GM12892 (cell line): Measurements from ENCODE around the gene CELF1. TPM values are rescaled to one million over a fixed set of nuclear protein-coding genes. Genes with fewer than 3 reads are reported as not detected.
A peak's percentile ranks its signal among the peaks of the same experiment; 100 is the strongest.

Experiments
- DNase-seq: peaks from one replicate; pipeline ENCODE4 v3.0.0; 2011; ENCODE audit not compliant: insufficient read length
- FAIRE-seq: peaks from 2 replicates; lab custom pipeline; 2011; peaks lifted over from hg19 to GRCh38; lab: Jason Lieb, UNC
- POLR2A ChIP-seq: IDR thresholded peaks from 2 replicates; pipeline ENCODE4 v1.6.1; 2011; ENCODE audit warnings: low read depth, low read length, control low read depth
- POLR2AphosphoS5 ChIP-seq: IDR thresholded peaks from 2 replicates; pipeline ENCODE4 v1.6.1; 2011; ENCODE audit warnings: low read depth, low read length, control low read depth
- TAF1 ChIP-seq: IDR thresholded peaks from 2 replicates; pipeline ENCODE4 v1.6.1; 2011; ENCODE audit warnings: low read depth, mild to moderate bottlenecking, control low read depth, low read length, borderline replicate concordance
- polyA plus RNA-seq: library from polyadenylated mRNA; unstranded; fragments of >200 nt; gene quantifications from one replicate; pipeline ENCODE4 v1.2.1, GENCODE V29; 2012; ENCODE audit warnings: missing spikeins, inconsistent platforms; ENCODE audit not compliant: missing spikeins

CELF1 gene
- 46.9 TPM for polyA plus RNA-seq

DNA sequence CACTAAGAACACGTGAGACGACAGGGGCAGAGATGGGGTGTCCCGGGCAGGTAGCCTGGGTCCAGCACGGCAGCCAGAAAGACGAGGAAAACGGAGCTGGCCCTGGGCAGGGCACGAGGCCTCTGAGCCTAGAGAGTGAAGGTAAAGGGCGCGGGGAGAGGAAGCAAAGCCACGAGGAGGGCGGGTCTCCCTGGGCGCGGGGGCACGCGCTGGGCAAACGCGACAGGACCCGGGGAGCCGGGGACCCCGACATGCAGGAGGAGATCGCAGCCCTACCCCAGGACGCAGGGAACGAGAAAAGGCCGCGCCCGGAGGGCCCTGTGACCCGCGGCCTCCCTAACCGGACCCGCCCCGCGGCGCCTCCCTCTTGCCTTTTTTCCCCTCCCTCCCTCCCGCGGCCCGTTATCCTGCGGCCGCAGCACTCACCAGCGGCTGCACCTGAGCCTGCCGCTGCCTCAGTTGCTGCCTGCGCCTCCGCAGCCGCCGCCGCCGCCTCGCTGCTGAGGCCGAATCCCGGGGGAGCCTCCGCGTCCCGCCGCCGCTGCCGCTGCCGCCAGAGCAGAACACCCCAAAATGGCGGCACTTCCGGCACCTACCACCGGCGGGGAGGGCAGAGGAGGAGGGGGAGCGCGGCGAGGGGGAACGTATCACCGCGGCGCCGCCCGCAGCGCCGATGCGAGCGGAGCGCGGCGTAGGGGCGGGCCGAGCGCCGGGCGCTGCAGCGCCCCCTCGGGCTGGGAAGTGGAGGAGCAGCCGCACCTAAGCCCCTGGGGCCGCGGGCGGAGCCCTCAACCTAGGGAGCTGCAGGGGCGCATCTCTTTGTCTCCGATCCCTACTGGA, at the start of gene CELF1:
CELF1 (minus strand) TSS at position 567 of the 840 bp plus-strand sequence. CDS start 53,609 bp downstream, outside the sequence.
- TF ChIP-seq POLR2A (peak; percentile 71; the same call in 1 of the 2 replicates), POLR2AphosphoS5 (no peak; the same call in none of the 2 replicates), TAF1 (peak; percentile 47; the same call in 1 of the 2 replicates)
- peak; percentile 86 for DNase-seq
- peak; percentile 97 for FAIRE-seq

- TF ChIP-seq POLR2AphosphoS5 (no peak), POLR2A (no peak), TAF1 (no peak)
- no peak for DNase-seq
- FAIRE-seq, result no peak
Measured at GRCh38 chr11:47599902-47600301, 47.0 kb upstream of the CELF1 start.

DNA sequence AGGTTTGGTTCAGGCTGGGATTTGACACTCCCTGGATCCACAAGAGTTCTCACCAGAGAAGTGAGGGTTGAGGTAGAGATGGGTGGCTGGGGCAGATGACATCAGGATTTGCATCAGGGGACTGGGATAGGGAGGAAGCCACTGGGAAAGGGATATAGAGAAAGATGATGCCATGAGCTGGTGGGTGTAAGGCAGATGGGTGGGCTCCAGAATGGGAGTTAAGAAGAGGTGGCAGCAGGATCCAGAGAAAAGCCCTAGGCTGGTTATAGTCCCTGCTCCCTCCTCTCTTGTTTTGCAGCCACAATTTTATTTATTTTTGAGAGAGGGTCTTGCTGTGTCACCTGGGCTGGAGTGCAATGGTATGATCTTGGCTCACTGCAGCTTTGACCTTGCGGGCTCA, 43.0 kb upstream of the CELF1 start:
- DNase-seq (no peak), FAIRE-seq (no peak)
- no peak for TF ChIP-seq TAF1
- TF ChIP-seq POLR2A, result no peak
- no peak for TF ChIP-seq POLR2AphosphoS5

DNA sequence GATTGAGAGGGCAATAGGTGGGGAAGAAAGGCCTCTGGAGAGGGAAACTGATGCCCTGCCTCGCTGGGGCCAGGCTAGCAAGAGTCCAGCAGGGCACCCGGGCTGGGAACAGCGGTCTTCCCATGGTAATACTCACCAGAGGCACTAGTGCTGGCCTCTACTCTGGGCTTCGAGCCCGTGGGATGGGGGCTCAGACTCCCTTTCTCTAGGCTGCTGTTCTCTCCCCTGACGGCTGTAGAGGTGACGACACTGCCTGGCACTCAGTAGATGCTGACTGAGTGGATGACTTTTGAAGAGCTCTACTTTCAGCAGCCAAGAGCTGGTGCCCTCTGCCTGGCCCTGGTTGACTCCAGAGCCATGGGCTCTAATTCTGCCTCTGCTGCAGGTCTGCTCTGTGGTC, 42.1 kb upstream of the CELF1 start:
- FAIRE-seq (no peak), DNase-seq (no peak)
- TF ChIP-seq POLR2A, result no peak
- TF ChIP-seq TAF1, result no peak
- TF ChIP-seq POLR2AphosphoS5, result no peak

DNA sequence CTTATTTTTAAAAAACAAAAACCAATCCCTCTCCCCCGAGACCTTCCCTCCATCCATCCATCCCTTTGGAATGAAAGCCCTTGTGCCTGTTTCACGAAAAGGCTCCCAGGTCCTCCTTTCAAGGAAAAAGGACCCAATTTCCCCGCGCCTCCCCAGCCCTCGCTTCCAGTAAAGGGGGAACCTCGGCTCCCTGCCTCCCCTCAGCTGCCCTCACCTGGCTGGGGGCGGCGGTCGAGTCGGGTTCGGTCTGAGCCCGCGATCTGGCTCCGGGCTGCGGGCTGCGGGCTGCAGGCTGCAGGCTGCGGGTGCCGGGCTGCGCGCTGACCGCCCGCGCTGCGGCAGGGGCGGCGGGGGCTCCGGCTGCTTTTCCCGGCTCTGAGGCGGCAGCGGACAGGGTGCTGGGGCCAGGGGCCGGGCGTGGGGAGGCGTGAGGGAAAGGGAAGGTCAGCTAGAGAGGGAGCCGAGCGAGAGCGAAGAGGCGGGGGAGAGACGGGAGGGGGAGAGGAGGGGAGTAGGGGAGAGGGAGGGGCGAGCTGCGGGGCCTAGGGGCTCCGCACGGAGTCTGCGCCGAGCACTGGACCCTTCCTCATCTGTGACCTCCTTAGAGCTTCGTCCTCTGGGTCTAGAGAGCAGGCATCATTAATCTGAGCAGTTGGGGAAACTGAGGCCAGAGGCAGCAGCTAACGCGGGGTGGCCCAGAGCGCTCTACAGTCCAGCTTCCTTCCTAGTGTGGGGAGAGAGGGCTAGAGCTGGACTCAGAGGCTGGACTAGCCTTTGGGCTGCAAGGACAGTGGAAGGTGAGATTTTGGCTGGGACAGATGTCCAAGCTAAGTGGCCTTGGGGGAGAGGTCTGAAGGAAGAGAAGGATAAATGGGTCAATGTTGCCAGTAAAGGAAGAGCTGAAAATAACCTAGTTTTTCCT, 41.3 kb upstream of the CELF1 start, which contains the start of gene C1QTNF4:
C1QTNF4 (minus strand) TSS at position 478 of the 922 bp plus-strand sequence. CDS start 3,601 bp downstream, outside the sequence.
- TF ChIP-seq TAF1 (no peak), POLR2AphosphoS5 (no peak), POLR2A (no peak)
- no peak for DNase-seq
- no peak for FAIRE-seq

DNA sequence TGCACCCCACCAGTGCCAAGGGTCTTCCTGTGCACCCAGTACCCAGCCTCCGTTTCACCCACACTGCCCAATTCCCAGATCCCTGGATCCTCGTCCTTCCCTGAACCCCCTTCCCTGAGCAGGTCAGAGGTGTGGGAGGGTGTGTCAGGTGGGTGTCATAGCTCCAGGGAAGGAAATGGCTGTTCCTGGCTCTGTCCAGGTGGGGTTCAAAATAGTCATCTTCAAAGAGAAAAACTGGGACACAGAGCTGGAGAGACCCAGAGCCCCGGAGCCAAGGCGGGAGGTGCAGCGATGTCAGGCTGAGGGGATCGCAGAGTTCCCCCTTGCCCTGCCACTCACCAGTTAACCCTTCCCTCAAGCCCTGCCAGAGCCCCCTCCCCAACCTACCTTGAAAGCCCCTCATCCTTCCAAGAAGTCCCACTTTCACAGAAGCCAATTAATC, 40.6 kb upstream of the CELF1 start:
- no peak for FAIRE-seq
- no peak for TF ChIP-seq POLR2A
- no peak for TF ChIP-seq TAF1
- TF ChIP-seq POLR2AphosphoS5, result no peak
- no peak for DNase-seq

GRCh38 chr11:47592970-47593369, 40.0 kb upstream of the CELF1 start:
- DNase-seq, result no peak
- FAIRE-seq, result peak; percentile 44
- no peak for TF ChIP-seq POLR2AphosphoS5
- TF ChIP-seq TAF1, result no peak
- no peak for TF ChIP-seq POLR2A

DNA sequence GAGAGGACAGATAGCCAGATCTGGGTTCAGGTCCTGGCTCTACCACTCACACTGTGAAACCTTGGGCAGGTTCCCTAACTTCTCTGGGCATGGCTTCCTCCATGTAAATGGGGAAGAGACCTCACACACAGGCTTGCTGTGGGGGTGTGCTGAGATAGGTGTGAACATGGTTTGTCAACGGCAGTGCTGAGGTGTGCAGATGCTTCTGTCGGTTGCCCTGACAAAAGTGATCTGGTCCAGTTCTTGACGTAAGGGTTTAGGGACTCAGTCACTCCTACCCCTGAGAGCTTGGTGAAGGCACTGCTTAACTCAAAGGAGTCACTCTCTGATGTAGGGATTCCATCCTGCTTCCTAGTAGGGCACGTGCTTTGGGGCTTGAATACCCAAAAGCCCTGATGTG, 39.3 kb upstream of the CELF1 start:
- FAIRE-seq (peak; percentile 71), DNase-seq (no peak)
- no peak for TF ChIP-seq TAF1
- TF ChIP-seq POLR2AphosphoS5, result no peak
- TF ChIP-seq POLR2A, result no peak

GRCh38 chr11:47591764-47592163, 38.8 kb upstream of the CELF1 start:
- no peak for DNase-seq
- TF ChIP-seq TAF1, result no peak
- FAIRE-seq, result no peak

GRCh38 chr11:47589977-47590861, 37.3 kb upstream of the CELF1 start:
- FAIRE-seq (no peak), DNase-seq (no peak)
- TF ChIP-seq POLR2A, result no peak
- no peak for TF ChIP-seq TAF1
- TF ChIP-seq POLR2AphosphoS5, result no peak
